Measurements from ENCODE around the gene THRB.

- no peak for TF ChIP-seq POLR2A (IDR thresholded peaks at IDR 0.05)
- no peak for TF ChIP-seq CTCF (IDR thresholded peaks at IDR 0.05)
Measured at GRCh38 chr3:24270744-24271143, 223.9 kb downstream of the THRB start.
